ENCODE measurements around the gene VWA8.

Gene VWA8

DNA sequence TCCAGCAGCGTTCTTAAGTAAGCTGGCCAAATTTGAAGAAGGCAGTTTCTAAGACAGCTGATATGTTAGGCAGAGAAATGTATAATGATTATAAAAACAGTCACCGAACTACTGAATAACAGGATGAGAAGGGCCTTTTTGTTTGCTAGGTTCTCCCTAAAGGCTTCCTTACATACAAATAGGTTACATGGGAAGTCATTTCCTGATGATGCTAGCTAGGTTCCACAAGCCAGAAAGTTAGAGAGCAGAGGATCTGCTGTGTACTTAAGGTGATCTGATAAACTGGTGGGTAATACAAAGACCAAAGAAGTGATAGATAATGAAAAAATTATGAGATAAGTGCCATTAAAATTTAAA is 139.7 kb downstream of the VWA8 start:
- TF ChIP-seq, protein P1, sequence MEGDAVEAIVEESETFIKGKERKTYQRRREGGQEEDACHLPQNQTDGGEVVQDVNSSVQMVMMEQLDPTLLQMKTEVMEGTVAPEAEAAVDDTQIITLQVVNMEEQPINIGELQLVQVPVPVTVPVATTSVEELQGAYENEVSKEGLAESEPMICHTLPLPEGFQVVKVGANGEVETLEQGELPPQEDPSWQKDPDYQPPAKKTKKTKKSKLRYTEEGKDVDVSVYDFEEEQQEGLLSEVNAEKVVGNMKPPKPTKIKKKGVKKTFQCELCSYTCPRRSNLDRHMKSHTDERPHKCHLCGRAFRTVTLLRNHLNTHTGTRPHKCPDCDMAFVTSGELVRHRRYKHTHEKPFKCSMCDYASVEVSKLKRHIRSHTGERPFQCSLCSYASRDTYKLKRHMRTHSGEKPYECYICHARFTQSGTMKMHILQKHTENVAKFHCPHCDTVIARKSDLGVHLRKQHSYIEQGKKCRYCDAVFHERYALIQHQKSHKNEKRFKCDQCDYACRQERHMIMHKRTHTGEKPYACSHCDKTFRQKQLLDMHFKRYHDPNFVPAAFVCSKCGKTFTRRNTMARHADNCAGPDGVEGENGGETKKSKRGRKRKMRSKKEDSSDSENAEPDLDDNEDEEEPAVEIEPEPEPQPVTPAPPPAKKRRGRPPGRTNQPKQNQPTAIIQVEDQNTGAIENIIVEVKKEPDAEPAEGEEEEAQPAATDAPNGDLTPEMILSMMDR (IDR thresholded peaks at IDR 0.05) = no peak

- TF ChIP-seq, protein P1 (IDR thresholded peaks at IDR 0.05) = no peak
Observed at GRCh38 chr13:41820581-41821237, 140.2 kb downstream of the VWA8 start.

- TF ChIP-seq, protein P1 (IDR thresholded peaks at IDR 0.05) = no peak
Observed at GRCh38 chr13:41816057-41816456, 144.9 kb downstream of the VWA8 start.

DNA sequence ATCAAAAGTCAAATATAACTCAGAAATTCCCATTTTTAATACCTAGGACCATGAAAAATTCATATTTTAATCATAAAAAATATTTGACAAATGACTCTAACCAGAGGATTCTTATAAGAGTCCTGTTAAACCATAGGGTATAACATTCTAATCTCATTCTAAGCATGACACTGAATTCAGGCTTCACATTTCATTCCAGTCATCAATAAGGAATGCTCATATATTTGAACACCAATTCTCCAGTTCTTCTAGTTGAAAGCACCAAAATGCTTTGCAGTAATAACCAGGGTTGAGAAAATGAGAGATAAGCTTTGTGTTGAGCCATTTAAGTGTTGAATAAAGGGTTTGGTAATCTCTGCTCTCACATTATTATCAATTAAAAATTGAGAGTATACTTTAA is 147.5 kb downstream of the VWA8 start:
- TF ChIP-seq, protein P1 (IDR thresholded peaks at IDR 0.05) = no peak

- TF ChIP-seq, protein P1 (IDR thresholded peaks at IDR 0.05) = no peak
Observed at GRCh38 chr13:41812851-41813250, 148.1 kb downstream of the VWA8 start.

- TF ChIP-seq, protein P1 (IDR thresholded peaks at IDR 0.05) = no peak
Observed at GRCh38 chr13:41812237-41812636, 148.7 kb downstream of the VWA8 start.

GRCh38 chr13:41811588-41812021 is 149.3 kb downstream of the VWA8 start:
- TF ChIP-seq, protein P1 (IDR thresholded peaks at IDR 0.05) = no peak

DNA sequence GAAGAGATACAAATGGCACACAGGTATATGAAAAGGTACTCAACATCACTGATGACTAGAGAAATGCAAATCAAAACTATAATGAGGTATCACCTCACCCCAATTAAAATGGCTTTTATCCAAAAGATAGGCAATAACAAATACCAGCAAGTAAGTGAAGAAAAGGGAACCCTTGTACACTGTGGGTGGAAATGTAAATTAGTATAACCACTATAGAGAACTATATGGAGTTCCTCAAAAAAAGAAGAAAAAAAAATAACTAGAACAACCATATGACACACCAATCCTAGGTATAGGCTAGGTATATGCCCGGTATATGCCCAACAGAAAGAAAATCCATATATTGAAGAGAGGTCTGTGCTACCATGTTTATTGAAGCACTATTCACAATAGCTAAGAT is 150.9 kb downstream of the VWA8 start:
- TF ChIP-seq, protein P1 (IDR thresholded peaks at IDR 0.05) = no peak
